Measurements from ENCODE around the gene AFF1. TPM values are rescaled to one million over a fixed set of nuclear protein-coding genes. Genes with fewer than 3 reads are reported as not detected.
A peak's percentile ranks its signal among the peaks of the same experiment; 100 is the strongest.
"Not testable (repeated sequence)": the region's sequence is repeated elsewhere in the genome, so short reads cannot be mapped to it uniquely, and the experiment has no call there.

Gene AFF1
- total and polyA plus RNA-seq, 4 donors = 7.2 to 42.8 (median 21.5) TPM

DNA sequence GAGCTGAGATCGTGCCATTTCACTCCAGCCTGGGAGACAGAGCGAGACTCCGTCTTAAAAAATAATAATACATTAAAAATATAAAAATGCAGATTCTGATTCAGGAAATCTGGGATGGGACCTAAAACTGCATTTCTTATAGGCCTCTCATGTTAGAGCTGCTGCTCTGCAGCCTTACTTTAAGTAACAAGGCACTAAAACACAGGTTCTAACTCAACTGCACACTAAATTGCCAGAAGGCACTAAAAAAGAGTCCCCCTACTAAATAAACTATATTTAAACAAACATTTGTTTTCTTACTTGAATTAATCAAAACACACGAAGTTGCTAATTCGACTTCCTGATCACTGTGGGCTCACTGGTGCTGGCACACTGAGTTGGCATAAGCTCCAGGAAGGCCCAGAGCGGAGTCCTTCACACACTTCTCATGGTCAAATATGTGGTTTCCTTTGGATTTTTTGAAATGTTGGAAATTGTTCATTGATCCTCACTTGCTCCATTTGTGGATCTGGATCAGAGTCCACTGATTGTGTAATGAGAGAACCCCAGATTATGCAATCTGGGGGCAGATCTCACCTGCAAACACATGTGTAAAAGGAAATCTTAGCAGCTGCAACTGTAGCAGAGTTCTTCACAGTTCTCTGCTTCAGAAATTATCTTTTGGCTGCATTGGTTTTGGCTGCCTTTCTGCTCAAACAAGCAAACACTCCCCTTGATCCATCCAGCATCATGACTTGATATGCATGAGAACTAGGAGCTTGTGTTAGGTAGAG is 59.3 kb downstream of the AFF1 start (continued):
- TF ChIP-seq, protein P1, sequence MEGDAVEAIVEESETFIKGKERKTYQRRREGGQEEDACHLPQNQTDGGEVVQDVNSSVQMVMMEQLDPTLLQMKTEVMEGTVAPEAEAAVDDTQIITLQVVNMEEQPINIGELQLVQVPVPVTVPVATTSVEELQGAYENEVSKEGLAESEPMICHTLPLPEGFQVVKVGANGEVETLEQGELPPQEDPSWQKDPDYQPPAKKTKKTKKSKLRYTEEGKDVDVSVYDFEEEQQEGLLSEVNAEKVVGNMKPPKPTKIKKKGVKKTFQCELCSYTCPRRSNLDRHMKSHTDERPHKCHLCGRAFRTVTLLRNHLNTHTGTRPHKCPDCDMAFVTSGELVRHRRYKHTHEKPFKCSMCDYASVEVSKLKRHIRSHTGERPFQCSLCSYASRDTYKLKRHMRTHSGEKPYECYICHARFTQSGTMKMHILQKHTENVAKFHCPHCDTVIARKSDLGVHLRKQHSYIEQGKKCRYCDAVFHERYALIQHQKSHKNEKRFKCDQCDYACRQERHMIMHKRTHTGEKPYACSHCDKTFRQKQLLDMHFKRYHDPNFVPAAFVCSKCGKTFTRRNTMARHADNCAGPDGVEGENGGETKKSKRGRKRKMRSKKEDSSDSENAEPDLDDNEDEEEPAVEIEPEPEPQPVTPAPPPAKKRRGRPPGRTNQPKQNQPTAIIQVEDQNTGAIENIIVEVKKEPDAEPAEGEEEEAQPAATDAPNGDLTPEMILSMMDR (IDR thresholded peaks at IDR 0.05; ENCODE audit: low read depth, low read length, missing input control) = no peak
- TF ChIP-seq ATF3 (IDR thresholded peaks at IDR 0.05) = peak; percentile 92
- peak in 1 of 2 donors; percentile 50 for TF ChIP-seq GABPA (IDR thresholded peaks at IDR 0.05 in 1 of 2, conservative IDR thresholded peaks at IDR 0.05 in 1 of 2)
- peak; percentile 89 to 97 for TF ChIP-seq JUND (IDR thresholded peaks at IDR 0.05)
- TF ChIP-seq HNF4G (IDR thresholded peaks at IDR 0.05) = peak; percentile 98
- peak; percentile 97 for TF ChIP-seq SP1 (IDR thresholded peaks at IDR 0.05)

DNA sequence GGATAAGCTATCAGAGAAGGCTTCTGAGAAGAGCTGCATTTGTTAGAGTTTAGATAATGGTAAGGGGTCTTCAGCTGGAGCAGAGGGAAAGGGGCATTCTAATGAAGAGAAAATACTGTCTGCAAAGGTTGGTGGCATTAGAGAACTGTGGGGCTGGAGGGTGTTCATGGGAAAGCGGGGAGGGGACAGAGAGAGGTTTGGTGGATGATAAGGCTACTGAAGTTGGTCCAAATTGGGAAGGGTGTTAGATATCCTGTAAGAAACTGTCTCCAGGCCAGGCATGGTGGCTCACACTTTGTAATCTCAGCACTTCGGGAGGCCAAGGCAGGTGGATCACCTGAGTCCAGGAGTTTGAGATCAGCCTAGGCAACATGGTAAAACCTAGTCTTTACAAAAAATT is 59.9 kb downstream of the AFF1 start:
- Histone ChIP-seq H3K27ac (ENCODE audit: low read depth in 1 of 2, low read length in 2 of 2) (peak overlapping the region; percentile 77 to 87), H3K36me3 (ENCODE audit: control insufficient read depth in 4 of 4, insufficient read depth in 3 of 4, low read depth in 1 of 4, low read length in 3 of 4) (no peaks in the 10 kb centered on the region), H3K4me1 (ENCODE audit: control insufficient read depth in 4 of 4, insufficient read depth in 4 of 4, low read length in 3 of 4) (peaks cover 10 to 26% (median 17%) of the 10 kb centered on the region in 4 donors), H3K27me3 (ENCODE audit: control insufficient read depth in 4 of 4, insufficient read depth in 4 of 4, low read length in 3 of 4) (no peaks in the 10 kb centered on the region), H3K9ac (ENCODE audit: low read depth in 1 of 2, low read length in 2 of 2) (no peak overlapping the region), H3K9me3 (ENCODE audit: control insufficient read depth in 4 of 4, low read length in 3 of 4) (no peaks in the 10 kb centered on the region), H3K4me3 (ENCODE audit: low read depth in 1 of 3, low read length in 3 of 3) (no peak overlapping the region)
- TF ChIP-seq RAD21 (IDR thresholded peaks at IDR 0.05) = no peak
- WGBS = 89% methylated on average over 2 of the region's 2 CpGs
- no peak for DNase-seq (ENCODE audit: low spot score)

DNA sequence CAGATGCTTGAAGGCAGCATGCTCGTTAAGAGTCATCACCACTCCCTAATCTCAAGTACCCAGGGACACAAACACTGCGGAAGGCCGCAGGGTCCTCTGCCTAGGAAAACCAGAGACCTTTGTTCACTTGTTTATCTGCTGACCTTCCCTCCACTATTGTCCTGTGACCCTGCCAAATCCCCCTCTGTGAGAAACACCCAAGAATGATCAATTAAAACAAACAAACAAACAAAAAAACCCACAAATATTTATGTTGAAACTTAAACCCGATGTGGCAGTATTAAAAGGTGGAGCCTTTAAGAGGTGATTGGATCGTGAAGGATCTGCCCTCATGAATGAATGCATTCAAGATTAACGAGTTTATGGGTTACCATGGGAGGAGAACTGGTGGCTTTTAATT is 61.7 kb downstream of the AFF1 start:
- not testable (repeated sequence) for DNase-seq (ENCODE audit: low spot score); H3K27ac ChIP-seq (ENCODE audit: low read depth in 1 of 2, low read length in 2 of 2); H3K27me3 ChIP-seq (ENCODE audit: control insufficient read depth in 4 of 4, insufficient read depth in 4 of 4, low read length in 3 of 4); H3K9ac ChIP-seq (ENCODE audit: low read depth in 1 of 2, low read length in 2 of 2); H3K4me3 ChIP-seq (ENCODE audit: low read depth in 1 of 3, low read length in 3 of 3); H3K9me3 ChIP-seq (ENCODE audit: control insufficient read depth in 4 of 4, low read length in 3 of 4); H3K36me3 ChIP-seq (ENCODE audit: control insufficient read depth in 4 of 4, insufficient read depth in 3 of 4, low read depth in 1 of 4, low read length in 3 of 4)
- H3K4me1 ChIP-seq (ENCODE audit: control insufficient read depth in 4 of 4, insufficient read depth in 4 of 4, low read length in 3 of 4) = peaks cover 15 to 33% (median 23%) of the 10 kb centered on the region in 4 donors
- 72% methylated on average over 3 of the region's 6 CpGs for WGBS

GRCh38 chr4:86999136-86999643 is 64.4 kb downstream of the AFF1 start:
- TF ChIP-seq REST (IDR thresholded peaks at IDR 0.05) (no peak), JUND (IDR thresholded peaks at IDR 0.05) (no peak), RXRA (IDR thresholded peaks at IDR 0.05) (no peak), YY1 (IDR thresholded peaks at IDR 0.05) (no peak)
- no peaks in the 10 kb centered on the region for H3K27me3 ChIP-seq (ENCODE audit: control insufficient read depth in 4 of 4, insufficient read depth in 4 of 4, low read length in 3 of 4)
- WGBS = 76% methylated on average over 1 of the region's 1 CpG
- no peak overlapping the region for H3K4me3 ChIP-seq (ENCODE audit: low read depth in 1 of 3, low read length in 3 of 3)
- no peaks in the 10 kb centered on the region for H3K36me3 ChIP-seq (ENCODE audit: control insufficient read depth in 4 of 4, insufficient read depth in 3 of 4, low read depth in 1 of 4, low read length in 3 of 4)
- no peak overlapping the region for H3K9ac ChIP-seq (ENCODE audit: low read depth in 1 of 2, low read length in 2 of 2)
- H3K4me1 ChIP-seq (ENCODE audit: control insufficient read depth in 4 of 4, insufficient read depth in 4 of 4, low read length in 3 of 4) = peaks cover 8 to 23% (median 15%) of the 10 kb centered on the region in 4 donors
- H3K27ac ChIP-seq (ENCODE audit: low read depth in 1 of 2, low read length in 2 of 2) = no peak overlapping the region
- DNase-seq (ENCODE audit: low spot score) = no peak
- H3K9me3 ChIP-seq (ENCODE audit: control insufficient read depth in 4 of 4, low read length in 3 of 4) = no peaks in the 10 kb centered on the region

Data from liver (tissue), 9 donors.